Activated CD4-positive, alpha-beta T cell treated with anti-CD3 and anti-CD28 coated beads for 1 hour (primary cell): Measurements from ENCODE around the gene TIMP1.

Experiments
- DNase-seq: peaks from one replicate; pipeline ENCODE4 v3.0.0-alpha.2; 2020

TIMP1 gene

GRCh38 chrX:47581731-47582647 is at the start of gene TIMP1:
Gene TIMP1, plus strand, starts transcription at chrX:47582436. Its CDS starts 980 bp downstream, at chrX:47583416.
- peak; percentile 65 for DNase-seq

DNA sequence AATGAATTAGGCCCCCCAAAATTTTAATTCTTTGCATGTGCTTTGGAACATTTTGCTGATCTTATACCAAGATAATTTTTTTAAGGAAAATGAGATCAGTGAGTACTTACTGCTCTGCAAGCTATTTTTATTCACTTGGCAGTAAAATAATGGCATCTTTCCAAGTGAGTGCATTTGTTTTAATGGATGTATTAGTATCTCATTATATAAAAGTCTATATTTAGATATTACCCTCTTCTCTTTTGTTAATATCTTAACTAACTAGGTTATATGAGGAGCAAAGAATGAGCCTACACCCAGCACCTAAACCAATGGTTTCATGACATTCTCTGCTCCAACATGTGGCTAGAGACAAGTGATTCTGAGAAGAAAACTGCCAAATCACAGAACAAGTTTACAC is 42.4 kb upstream of the TIMP1 start:
- no peak for DNase-seq

- DNase-seq, result no peak
Observed at GRCh38 chrX:47540754-47541538, 41.3 kb upstream of the TIMP1 start.

DNA sequence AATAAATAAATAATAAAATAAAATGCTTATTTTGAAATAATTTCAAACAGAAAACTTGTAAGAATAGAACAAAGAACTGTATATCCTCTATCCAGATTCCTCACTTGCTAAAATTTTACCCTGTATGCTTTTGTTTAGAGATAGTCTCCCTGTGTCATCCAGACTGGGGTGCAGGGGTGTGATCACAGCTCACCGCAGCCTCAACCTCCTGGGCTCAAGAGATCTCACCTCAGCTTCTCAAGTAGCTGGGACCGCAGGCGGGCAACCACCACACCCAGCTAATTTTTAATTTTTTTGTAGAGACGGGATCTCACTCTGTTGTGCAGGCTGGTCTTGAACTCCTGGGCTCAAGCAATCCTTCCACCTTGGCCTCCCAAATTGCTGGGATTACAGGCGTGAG is 38.7 kb upstream of the TIMP1 start:
- DNase-seq, result no peak

DNA sequence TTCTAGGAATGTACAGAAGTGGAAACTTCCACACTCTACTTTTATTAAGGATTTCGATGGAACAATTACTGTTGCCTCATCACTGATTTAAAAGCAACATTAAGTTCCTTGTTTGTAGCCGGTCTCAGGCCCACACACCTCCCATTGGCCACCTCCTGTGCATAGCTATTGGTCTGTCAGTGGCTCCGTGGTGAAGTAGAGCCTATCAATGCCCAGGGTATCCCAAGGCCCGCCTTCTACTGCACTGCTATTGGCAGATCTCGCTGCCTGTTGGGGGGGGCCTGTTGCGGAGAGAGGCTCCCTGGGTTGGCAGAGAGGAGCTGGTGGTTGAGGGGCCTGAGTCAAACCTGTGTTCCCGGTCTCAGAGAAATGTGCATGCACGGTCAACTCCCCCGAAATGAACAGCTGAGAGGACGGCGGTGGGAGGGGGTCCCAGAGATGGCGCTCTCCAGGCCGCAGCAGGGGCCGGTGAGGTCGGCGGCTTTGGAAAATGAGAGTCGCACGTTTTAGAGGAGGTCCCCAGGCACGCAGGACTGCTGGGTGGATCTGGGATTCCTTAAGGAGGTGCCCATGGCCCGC is 26.1 kb upstream of the TIMP1 start:
- peak; percentile 69 for DNase-seq

DNA sequence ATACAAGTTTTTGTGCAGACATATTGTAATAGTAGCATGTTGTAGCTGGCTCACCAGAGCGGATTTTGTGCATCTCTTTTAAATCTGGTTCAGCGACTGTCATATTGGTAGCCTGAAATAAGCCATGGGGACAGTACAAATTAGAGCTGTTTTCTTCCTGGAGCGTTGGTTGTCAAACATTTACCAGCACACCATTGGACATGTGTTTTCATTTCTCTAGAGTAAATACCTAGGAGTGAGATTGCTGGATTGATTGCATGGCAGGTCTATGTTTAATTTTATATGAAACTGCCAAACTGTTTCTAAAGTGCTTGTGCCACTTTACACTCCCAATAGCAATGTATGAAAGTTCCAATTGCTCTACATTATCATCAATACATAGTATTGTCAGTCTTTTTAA is 23.8 kb upstream of the TIMP1 start:
- DNase-seq, result no peak

- DNase-seq, result no peak
Observed at GRCh38 chrX:47560179-47560933, 21.9 kb upstream of the TIMP1 start.

- DNase-seq, result peak; percentile 91
Observed at GRCh38 chrX:47560934-47561658, 21.1 kb upstream of the TIMP1 start, which contains the start of gene ARAF. Gene ARAF, plus strand, starts transcription at chrX:47561205. Its CDS starts 1,763 bp downstream, at chrX:47562968.

- DNase-seq, result no peak
Observed at GRCh38 chrX:47561659-47562151, 20.5 kb upstream of the TIMP1 start.

GRCh38 chrX:47562615-47563243 is 19.5 kb upstream of the TIMP1 start:
- no peak for DNase-seq

- DNase-seq, result no peak
Observed at GRCh38 chrX:47563801-47564315, 18.4 kb upstream of the TIMP1 start.

- DNase-seq, result no peak
Observed at GRCh38 chrX:47564438-47565085, 17.7 kb upstream of the TIMP1 start.

GRCh38 chrX:47566841-47567240 is 15.4 kb upstream of the TIMP1 start:
- no peak for DNase-seq

DNA sequence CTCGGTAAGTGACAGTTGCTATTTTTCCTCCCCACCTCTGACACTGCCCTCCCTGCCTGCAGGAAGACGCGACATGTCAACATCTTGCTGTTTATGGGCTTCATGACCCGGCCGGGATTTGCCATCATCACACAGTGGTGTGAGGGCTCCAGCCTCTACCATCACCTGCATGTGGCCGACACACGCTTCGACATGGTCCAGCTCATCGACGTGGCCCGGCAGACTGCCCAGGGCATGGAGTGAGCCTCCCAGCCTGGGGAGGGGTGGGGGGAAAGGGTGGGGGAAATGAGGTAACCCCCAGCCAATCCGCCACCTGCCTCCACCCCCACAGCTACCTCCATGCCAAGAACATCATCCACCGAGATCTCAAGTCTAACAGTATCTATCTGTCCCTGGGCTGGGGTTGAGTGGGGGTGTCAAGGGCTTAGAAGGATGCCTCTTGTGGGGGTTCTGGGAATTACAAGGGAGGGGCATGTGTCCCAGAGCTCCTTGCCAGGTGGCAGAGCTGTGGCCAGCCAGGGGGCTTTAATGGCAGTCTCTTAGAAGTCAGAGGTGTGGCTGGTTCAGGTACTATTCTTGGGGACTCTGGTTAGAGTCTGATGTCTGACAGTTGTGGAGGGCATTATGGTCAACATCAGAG is 13.5 kb upstream of the TIMP1 start:
- no peak for DNase-seq

DNA sequence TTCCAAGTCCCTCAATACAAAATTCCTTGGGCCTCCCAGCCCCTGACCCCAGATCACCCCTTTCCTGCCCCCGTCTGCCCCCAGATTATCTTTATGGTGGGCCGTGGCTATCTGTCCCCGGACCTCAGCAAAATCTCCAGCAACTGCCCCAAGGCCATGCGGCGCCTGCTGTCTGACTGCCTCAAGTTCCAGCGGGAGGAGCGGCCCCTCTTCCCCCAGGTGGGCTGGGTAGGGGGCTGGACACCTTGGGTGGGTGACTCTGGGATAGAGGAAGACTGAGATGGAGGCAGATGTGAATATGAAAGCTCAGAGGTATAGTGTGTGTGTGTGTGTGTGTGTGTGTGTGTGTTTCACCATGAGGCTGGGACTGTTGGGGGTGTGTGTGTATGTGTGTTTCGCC is 11.4 kb upstream of the TIMP1 start:
- DNase-seq, result no peak

- no peak for DNase-seq
Observed at GRCh38 chrX:47571215-47571614, 11.0 kb upstream of the TIMP1 start.

DNA sequence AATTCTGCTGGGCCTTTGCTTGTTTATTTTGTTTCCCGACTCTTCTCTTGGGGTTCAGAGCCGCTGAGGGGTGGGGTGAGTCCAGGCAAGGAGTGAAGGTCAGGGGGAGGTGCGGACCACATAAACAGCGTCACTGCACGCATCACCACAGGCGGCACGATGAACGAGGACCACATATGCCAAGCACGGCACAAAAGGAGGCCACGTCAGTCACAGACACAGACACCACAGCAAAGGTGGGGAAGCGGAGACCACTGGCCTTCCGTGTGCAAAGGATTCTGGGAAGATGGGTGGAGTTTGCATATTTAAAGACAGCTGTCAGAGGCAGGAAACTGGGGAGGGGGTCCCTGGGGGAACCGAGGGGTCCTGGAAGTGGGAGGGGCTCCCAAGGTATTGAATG is 10.3 kb upstream of the TIMP1 start:
- DNase-seq, result no peak

DNA sequence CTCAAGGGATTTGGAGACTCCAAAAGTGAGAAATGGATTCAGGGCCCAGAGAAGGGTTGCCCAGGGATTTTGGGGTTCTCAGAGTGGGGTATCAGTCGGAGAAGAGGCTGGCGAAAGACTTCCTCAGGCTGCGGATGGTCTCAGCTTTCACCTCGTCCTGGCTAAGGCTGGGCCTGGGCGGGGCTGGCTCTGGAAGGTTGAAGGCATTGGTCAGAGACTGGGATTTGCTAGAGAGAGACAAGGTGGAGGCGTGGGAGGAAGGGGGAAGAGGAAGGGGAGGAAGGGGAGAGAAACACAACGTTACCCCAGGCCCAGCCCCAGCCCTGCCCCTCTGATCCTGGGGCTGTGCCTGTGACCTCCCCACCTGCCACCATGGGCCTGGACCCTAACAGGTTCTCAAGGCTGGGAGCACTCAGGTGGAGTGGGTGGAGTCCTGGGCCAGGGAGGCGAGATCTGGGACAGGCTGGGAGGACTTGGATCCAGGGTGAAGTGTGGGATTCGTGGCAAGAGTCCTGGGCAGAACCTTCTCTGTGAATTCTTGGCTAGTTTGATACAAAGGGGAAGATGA is 9.4 kb upstream of the TIMP1 start:
- DNase-seq, result no peak

- no peak for DNase-seq
Observed at GRCh38 chrX:47573341-47574075, 8.7 kb upstream of the TIMP1 start.
